Measurements from ENCODE around the gene DUSP3. TPM values are rescaled to one million over a fixed set of nuclear protein-coding genes. Genes with fewer than 3 reads are reported as not detected.

The DUSP3 gene
- total and polyA plus RNA-seq, 10 of the 15 experiments (the other 5 are each of a cell fraction or from before 2014, with no cell fraction given), result 1.5 to 12.1 (median 3.8) TPM

DNA sequence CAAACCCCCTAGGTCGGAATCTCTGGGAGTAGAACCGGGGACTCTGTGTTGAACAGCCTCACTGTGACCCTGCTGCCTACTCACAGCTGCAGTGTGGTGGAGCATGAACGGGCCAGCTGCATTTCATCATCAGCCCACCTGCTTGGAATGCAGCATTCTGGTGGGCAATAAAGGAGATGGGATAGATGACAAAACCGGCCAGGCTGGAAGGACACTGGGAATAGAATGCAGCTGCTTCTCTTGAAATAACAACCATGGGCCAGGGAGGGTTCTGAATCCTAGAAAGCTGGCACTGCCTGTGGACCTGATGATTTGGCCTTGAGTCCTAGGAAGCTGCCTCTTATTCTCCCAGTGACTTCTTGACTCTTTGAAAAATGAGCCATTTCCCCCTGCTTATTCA, 25.0 kb upstream of the DUSP3 start:
- CTCF ChIA-PET, result no interaction called here
- peaks cover 0 to 3% of the 10 kb centered on the region in 2 experiments; a peak in 2 of 4 replicates for H3K27me3 ChIP-seq (replicated peaks in 1 of 2; ENCODE audit: control insufficient read depth in 2 of 2, insufficient read depth in 2 of 2, low read length in 1 of 2)
- H3K79me2 ChIP-seq (ENCODE audit: control insufficient read depth, insufficient read depth, low read length), result no peaks in the 10 kb centered on the region
- SMC1A ChIA-PET (ENCODE audit: uncharacterized antibody, unreplicated experiment), result no interaction called here
- no peak overlapping the region for H3K4me2 ChIP-seq (ENCODE audit: control insufficient read depth, insufficient read depth)
- no peak overlapping the region for H3K4me3 ChIP-seq
- H3K4me1 ChIP-seq (ENCODE audit: control insufficient read depth, insufficient read depth, low read length), result no peaks in the 10 kb centered on the region
- RAD21 ChIA-PET (ENCODE audit: unreplicated experiment), result no interaction called here
- no peak for TF ChIP-seq IRF4 (IDR thresholded peaks at IDR 0.05; ENCODE audit: low read depth, low read length)
- no peak for TF ChIP-seq FOXM1 (IDR thresholded peaks at IDR 0.05; ENCODE audit: low read depth, low read length)
- TF ChIP-seq PAX8 (IDR thresholded peaks at IDR 0.05), result no peak
- no peak for TF ChIP-seq MTA2 (IDR thresholded peaks at IDR 0.05; ENCODE audit: low read depth)
- TF ChIP-seq, protein P1, sequence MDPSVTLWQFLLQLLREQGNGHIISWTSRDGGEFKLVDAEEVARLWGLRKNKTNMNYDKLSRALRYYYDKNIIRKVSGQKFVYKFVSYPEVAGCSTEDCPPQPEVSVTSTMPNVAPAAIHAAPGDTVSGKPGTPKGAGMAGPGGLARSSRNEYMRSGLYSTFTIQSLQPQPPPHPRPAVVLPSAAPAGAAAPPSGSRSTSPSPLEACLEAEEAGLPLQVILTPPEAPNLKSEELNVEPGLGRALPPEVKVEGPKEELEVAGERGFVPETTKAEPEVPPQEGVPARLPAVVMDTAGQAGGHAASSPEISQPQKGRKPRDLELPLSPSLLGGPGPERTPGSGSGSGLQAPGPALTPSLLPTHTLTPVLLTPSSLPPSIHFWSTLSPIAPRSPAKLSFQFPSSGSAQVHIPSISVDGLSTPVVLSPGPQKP (IDR thresholded peaks at IDR 0.05; ENCODE audit: low read depth, low read length), result no peak
- H3K9ac ChIP-seq (ENCODE audit: control insufficient read depth, insufficient read depth, low read length), result no peak overlapping the region
- no peaks in the 10 kb centered on the region for H4K20me1 ChIP-seq (ENCODE audit: control insufficient read depth, insufficient read depth)
- H3K27ac ChIP-seq (ENCODE audit: control insufficient read depth, insufficient read depth), result no peak overlapping the region
- under 1% methylated on average over 4 of the region's 4 CpGs for WGBS (ENCODE audit: insufficient coverage, insufficient replicate concordance, low lambda C conversion rate, missing lambda C conversion rate)
- no peak overlapping the region for H2AFZ ChIP-seq (ENCODE audit: control insufficient read depth, low read depth, low read length)
- no peaks in the 10 kb centered on the region; the same call in 2 of the 3 replicates for H3K9me3 ChIP-seq (replicated peaks; ENCODE audit: control insufficient read depth, insufficient read depth, low read length)
- FAIRE-seq (no peak), ATAC-seq (no peak), DNase-seq (ENCODE audit: low read depth, low spot score) (no peak)
- no peaks in the 10 kb centered on the region for H3K36me3 ChIP-seq (ENCODE audit: control insufficient read depth in 2 of 2, insufficient read depth in 2 of 2, low read length in 1 of 2)
- in situ Hi-C loops (cut with MboI), result no loop called here
- intact Hi-C loops (cut with micrococcal nuclease; ENCODE audit: unreplicated experiment), result no loop called here
- POLR2A ChIA-PET, result no interaction called here
- no TSS peak for BruUV-seq (replicated peaks)

DNA sequence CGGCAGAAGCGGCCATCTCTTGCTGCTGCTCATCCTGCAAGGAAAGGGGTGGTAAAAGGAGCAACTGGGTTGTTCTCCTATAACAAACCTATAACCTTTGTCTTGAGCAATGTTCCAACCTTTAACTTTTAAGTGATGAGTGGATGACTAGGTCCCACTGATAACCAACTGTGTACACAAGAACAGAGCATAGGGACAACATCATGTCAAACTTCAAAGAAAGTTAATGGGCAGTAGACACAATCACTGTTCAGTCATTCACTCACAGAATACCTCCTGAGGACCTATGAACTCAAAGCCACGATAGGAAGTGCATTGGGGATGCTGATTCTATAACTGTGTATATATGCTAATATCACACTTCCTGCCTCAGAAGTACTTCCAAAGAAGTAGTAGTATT, 23.1 kb upstream of the DUSP3 start:
- H3K4me3 ChIP-seq, result no peak overlapping the region
- ChIA-PET CTCF (no interaction called here), POLR2A (no interaction called here), SMC1A (ENCODE audit: uncharacterized antibody, unreplicated experiment) (interaction anchor here (1.6 kb wide), 1 partner anchor 44 kb away, joined by 3 read pairs; no protein-coding TSS in a partner anchor), RAD21 (ENCODE audit: unreplicated experiment) (no interaction called here)
- no peak overlapping the region for H3K4me2 ChIP-seq (ENCODE audit: control insufficient read depth, insufficient read depth)
- BruUV-seq (replicated peaks), result no TSS peak
- no peaks in the 10 kb centered on the region for H3K79me2 ChIP-seq (ENCODE audit: control insufficient read depth, insufficient read depth, low read length)
- no peak for DNase-seq (ENCODE audit: low read depth, low spot score)
- H4K20me1 ChIP-seq (ENCODE audit: control insufficient read depth, insufficient read depth), result no peaks in the 10 kb centered on the region
- no peak overlapping the region for H2AFZ ChIP-seq (ENCODE audit: control insufficient read depth, low read depth, low read length)
- H3K27me3 ChIP-seq (replicated peaks in 1 of 2; ENCODE audit: control insufficient read depth in 2 of 2, insufficient read depth in 2 of 2, low read length in 1 of 2), result peaks cover 0 to 3% of the 10 kb centered on the region in 2 experiments; a peak in 2 of 4 replicates
- no peaks in the 10 kb centered on the region for H3K4me1 ChIP-seq (ENCODE audit: control insufficient read depth, insufficient read depth, low read length)
- H3K9ac ChIP-seq (ENCODE audit: control insufficient read depth, insufficient read depth, low read length), result no peak overlapping the region
- no peaks in the 10 kb centered on the region; the same call in 2 of the 3 replicates for H3K9me3 ChIP-seq (replicated peaks; ENCODE audit: control insufficient read depth, insufficient read depth, low read length)
- H3K27ac ChIP-seq (ENCODE audit: control insufficient read depth, insufficient read depth), result no peak overlapping the region
- 30% methylated on average over 3 of the region's 3 CpGs for WGBS (ENCODE audit: insufficient coverage, insufficient replicate concordance, low lambda C conversion rate, missing lambda C conversion rate)
- intact Hi-C loops (cut with micrococcal nuclease; ENCODE audit: unreplicated experiment), result no loop called here
- ATAC-seq, result no peak
- H3K36me3 ChIP-seq (ENCODE audit: control insufficient read depth in 2 of 2, insufficient read depth in 2 of 2, low read length in 1 of 2), result no peaks in the 10 kb centered on the region
- in situ Hi-C loops (cut with MboI), result no loop called here
- FAIRE-seq, result no peak
- no peak for TF ChIP-seq CHD2 (IDR thresholded peaks at IDR 0.05; ENCODE audit: borderline replicate concordance, low read depth, low read length)
- TF ChIP-seq SMAD5 (IDR thresholded peaks at IDR 0.05; ENCODE audit: low read depth), result no peak
- TF ChIP-seq, protein P2, sequence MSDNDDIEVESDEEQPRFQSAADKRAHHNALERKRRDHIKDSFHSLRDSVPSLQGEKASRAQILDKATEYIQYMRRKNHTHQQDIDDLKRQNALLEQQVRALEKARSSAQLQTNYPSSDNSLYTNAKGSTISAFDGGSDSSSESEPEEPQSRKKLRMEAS (IDR thresholded peaks at IDR 0.05; ENCODE audit: low read depth, low read length), result no peak
- no peak for TF ChIP-seq SREBF2 (IDR thresholded peaks at IDR 0.05; ENCODE audit: low read length)
- TF ChIP-seq BRCA1 (IDR thresholded peaks at IDR 0.05; ENCODE audit: low read depth, low read length), result no peak
- no peak for TF ChIP-seq PML (IDR thresholded peaks at IDR 0.05; ENCODE audit: low read length)
- TF ChIP-seq, protein P3, sequence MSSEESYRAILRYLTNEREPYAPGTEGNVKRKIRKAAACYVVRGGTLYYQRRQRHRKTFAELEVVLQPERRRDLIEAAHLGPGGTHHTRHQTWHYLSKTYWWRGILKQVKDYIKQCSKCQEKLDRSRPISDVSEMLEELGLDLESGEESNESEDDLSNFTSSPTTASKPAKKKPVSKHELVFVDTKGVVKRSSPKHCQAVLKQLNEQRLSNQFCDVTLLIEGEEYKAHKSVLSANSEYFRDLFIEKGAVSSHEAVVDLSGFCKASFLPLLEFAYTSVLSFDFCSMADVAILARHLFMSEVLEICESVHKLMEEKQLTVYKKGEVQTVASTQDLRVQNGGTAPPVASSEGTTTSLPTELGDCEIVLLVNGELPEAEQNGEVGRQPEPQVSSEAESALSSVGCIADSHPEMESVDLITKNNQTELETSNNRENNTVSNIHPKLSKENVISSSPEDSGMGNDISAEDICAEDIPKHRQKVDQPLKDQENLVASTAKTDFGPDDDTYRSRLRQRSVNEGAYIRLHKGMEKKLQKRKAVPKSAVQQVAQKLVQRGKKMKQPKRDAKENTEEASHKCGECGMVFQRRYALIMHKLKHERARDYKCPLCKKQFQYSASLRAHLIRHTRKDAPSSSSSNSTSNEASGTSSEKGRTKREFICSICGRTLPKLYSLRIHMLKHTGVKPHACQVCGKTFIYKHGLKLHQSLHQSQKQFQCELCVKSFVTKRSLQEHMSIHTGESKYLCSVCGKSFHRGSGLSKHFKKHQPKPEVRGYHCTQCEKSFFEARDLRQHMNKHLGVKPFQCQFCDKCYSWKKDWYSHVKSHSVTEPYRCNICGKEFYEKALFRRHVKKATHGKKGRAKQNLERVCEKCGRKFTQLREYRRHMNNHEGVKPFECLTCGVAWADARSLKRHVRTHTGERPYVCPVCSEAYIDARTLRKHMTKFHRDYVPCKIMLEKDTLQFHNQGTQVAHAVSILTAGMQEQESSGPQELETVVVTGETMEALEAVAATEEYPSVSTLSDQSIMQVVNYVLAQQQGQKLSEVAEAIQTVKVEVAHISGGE (CRISPR knock-in tag; IDR thresholded peaks at IDR 0.05), result no peak
- TF ChIP-seq ETV6 (conservative IDR thresholded peaks at IDR 0.05 in 1 of 2, IDR thresholded peaks at IDR 0.05 in 1 of 2; ENCODE audit: borderline replicate concordance in 1 of 2, low read depth in 1 of 2), result no peak
- TF ChIP-seq NFYA (IDR thresholded peaks at IDR 0.05; ENCODE audit: borderline replicate concordance, low read depth, low read length), result no peak
- TF ChIP-seq FOXK2 (IDR thresholded peaks at IDR 0.05), result no peak
